GM12878 (cell line): Measurements from ENCODE around the gene RNASEH2A. TPM values are rescaled to one million over a fixed set of nuclear protein-coding genes. Genes with fewer than 3 reads are reported as not detected.

Experiments used
- ATAC-seq: fragments of 200-7000 bp; cut with Tn5 transposase; 3 replicates; pipeline ENCODE4 v1.9.1; 2020; ENCODE audit warnings: mild to moderate bottlenecking, moderate library complexity
- BruUV-seq: library from RNA; stranded (reverse); fragments of 400-500 nt; replicated peaks from 2 replicates; lab custom pipeline; 2021; lab: Mats Ljungman, UMichigan
- CTCF ChIA-PET: fragments of 300-600 bp; sonication (Branson Sonifier 250); formaldehyde crosslinking; extraction: SDS; loops from one replicate; lab custom pipeline; 2021; ENCODE audit warnings: inconsistent platforms; lab: Yijun Ruan, JAX
- POLR2A ChIA-PET: fragments of 350-600 bp; formaldehyde crosslinking; extraction: SDS; loops from one replicate; lab custom pipeline; 2021; ENCODE audit warnings: inconsistent platforms; lab: Charles Lee
- RAD21 ChIA-PET: fragments of 300-600 bp; sonication (Branson Sonifier 250); formaldehyde crosslinking; loops from one replicate; lab custom pipeline; 2023; ENCODE audit warnings: antibody characterized with exemption; ENCODE audit not compliant: unreplicated experiment; lab: Charles Lee
- SMC1A ChIA-PET: fragments of 300-600 bp; sonication (Branson Sonifier 250); formaldehyde crosslinking; loops from one replicate; lab custom pipeline; 2023; ENCODE audit not compliant: unreplicated experiment, uncharacterized antibody; lab: Charles Lee
- DNase-seq: peaks from one replicate; pipeline ENCODE4 v3.0.0-alpha.2; 2011; ENCODE audit warnings: low read depth, low spot score
- FAIRE-seq: peaks from 3 replicates; lab custom pipeline; 2011; peaks lifted over from hg19 to GRCh38; lab: Jason Lieb, UNC
- H2AFZ ChIP-seq: 2 replicates; pipeline ENCODE4 v1.6.0; 2011; ENCODE audit warnings: low read depth, low read length, control low read depth; ENCODE audit not compliant: control insufficient read depth
- H3K27ac ChIP-seq: 2 replicates; pipeline ENCODE4 v1.5.1; 2011; ENCODE audit warnings: control low read depth; ENCODE audit not compliant: control insufficient read depth, insufficient read depth
- H3K27me3 ChIP-seq, 2 experiments: replicated peaks in 1 of 2; 2 replicates each; pipeline versions ENCODE4 v1.6.0 to v1.6.1; 2011; ENCODE audit warnings: low read length in 1 of 2; ENCODE audit not compliant: control insufficient read depth in 2 of 2, insufficient read depth in 2 of 2
- H3K36me3 ChIP-seq, 2 experiments: 2 replicates each; pipeline ENCODE4 v1.5.1; 2011; ENCODE audit warnings: low read length in 1 of 2; ENCODE audit not compliant: control insufficient read depth in 2 of 2, insufficient read depth in 2 of 2
- H3K4me1 ChIP-seq: 2 replicates; pipeline ENCODE4 v1.6.1; 2011; ENCODE audit warnings: mild to moderate bottlenecking, low read length, moderate library complexity, mixed read lengths; ENCODE audit not compliant: control insufficient read depth, insufficient read depth
- H3K4me2 ChIP-seq: 2 replicates; pipeline ENCODE4 v1.6.0; 2011; ENCODE audit warnings: control low read depth; ENCODE audit not compliant: control insufficient read depth, insufficient read depth
- H3K4me3 ChIP-seq: fragments of 200-600 bp; sonication (generic); 2 replicates; pipeline ENCODE4 v1.5.1; 2016
- H3K79me2 ChIP-seq: 2 replicates; pipeline ENCODE4 v1.6.0; 2011; ENCODE audit warnings: low read length; ENCODE audit not compliant: control insufficient read depth, insufficient read depth
- H3K9ac ChIP-seq: 2 replicates; pipeline ENCODE4 v1.8.0; 2011; ENCODE audit warnings: low read length, control low read depth, mixed read lengths; ENCODE audit not compliant: control insufficient read depth, insufficient read depth
- H3K9me3 ChIP-seq: replicated peaks from 3 replicates; pipeline ENCODE4 v1.5.1; 2011; ENCODE audit warnings: mild to moderate bottlenecking, low read length; ENCODE audit not compliant: control insufficient read depth, insufficient read depth
- H4K20me1 ChIP-seq: 2 replicates; pipeline ENCODE4 v1.6.0; 2011; ENCODE audit not compliant: control insufficient read depth, insufficient read depth
- BCL11A ChIP-seq: IDR thresholded peaks from 2 replicates; pipeline ENCODE4 v1.6.1; 2011; ENCODE audit warnings: low read depth, low read length
- MTA2 ChIP-seq: fragments of 450-650 bp; IDR thresholded peaks from 2 replicates; pipeline ENCODE4 v1.6.1; 2016; ENCODE audit warnings: low read depth, mild to moderate bottlenecking, moderate library complexity
- NFXL1 ChIP-seq: fragments of 450-650 bp; IDR thresholded peaks from 2 replicates; pipeline ENCODE4 v1.6.1; 2017; ENCODE audit warnings: antibody characterized with exemption, mild to moderate bottlenecking, borderline replicate concordance
- RBBP5 ChIP-seq: fragments of 200-600 bp; sonication (generic); conservative IDR thresholded peaks from 2 replicates; pipeline ENCODE4 v1.6.1; 2016
- ZNF217 ChIP-seq: fragments of 450-650 bp; IDR thresholded peaks from 2 replicates; pipeline ENCODE4 v1.6.1; 2017; ENCODE audit warnings: antibody characterized with exemption, mild to moderate bottlenecking
- ZZZ3 ChIP-seq: IDR thresholded peaks from 2 replicates; pipeline ENCODE4 v1.6.1; 2011; ENCODE audit warnings: low read depth; ENCODE audit not compliant: control insufficient read depth, insufficient read length
- WGBS: methylation state at CpG from one replicate; pipeline ENCODE4 v1.1.6; 2016; ENCODE audit warnings: low lambda C conversion rate; ENCODE audit not compliant: insufficient replicate concordance, insufficient coverage; ENCODE audit errors: missing lambda C conversion rate; 5-methylcytosine and 5-hydroxymethylcytosine counted together
- in situ Hi-C: fragments of 300-500 bp; cut with MboI; formaldehyde crosslinking; loops from 9 replicates; pipeline ENCODE4 v1.14.3; 2018; ENCODE audit warnings: mixed read lengths
- intact Hi-C: fragments of 100-400 bp; cut with micrococcal nuclease; formaldehyde crosslinking; loops from one replicate; pipeline ENCODE4 v1.14.2; 2022; ENCODE audit not compliant: unreplicated experiment
- polyA plus RNA-seq, 11 experiments: library from polyadenylated mRNA; depleted of rRNA in 4 of 11; unstranded in 6 of 11; stranded (reverse) in 5 of 11; fragments of >200 nt; fragmentation: Nextera tagmentation in 4 of 11; fragmentation: Illumina TruSeq in 1 of 11; extraction: Ambion mirVana in 4 of 11; extraction: Trizol in 1 of 11; gene quantifications; 1 replicate in 1 of 11; 2 replicates in 10 of 11; pipeline versions ENCODE4 v1.2.1 to v1.2.3, GENCODE V29; 2011 to 2016; ENCODE audit warnings: inconsistent platforms in 2 of 11, missing spikeins in 2 of 11, low read depth in 1 of 11
- total RNA-seq, 4 experiments: library from RNA; depleted of rRNA in 3 of 4; stranded (reverse); fragments of >200 nt in 3 of 4; fragmentation: Illumina TruSeq in 1 of 4; extraction: Trizol in 1 of 4; gene quantifications; 2 replicates each; pipeline versions ENCODE4 v1.2.1 to v1.2.3, GENCODE V29; 2013 to 2021
- TF ChIP-seq, protein P1 (sequence below): IDR thresholded peaks from 2 replicates; pipeline ENCODE4 v1.6.1; 2011; ENCODE audit warnings: borderline replicate concordance, low read depth, mild to moderate bottlenecking, moderate library complexity, low read length; ENCODE audit not compliant: insufficient read depth, poor library complexity, severe bottlenecking
- TF ChIP-seq, protein P2 (sequence below): IDR thresholded peaks from 2 replicates; pipeline ENCODE4 v1.6.1; 2012; ENCODE audit warnings: low read depth, low read length, improper control_type of control experiment
- TF ChIP-seq, protein P3 (sequence below): fragments of 450-650 bp; IDR thresholded peaks from 2 replicates; pipeline ENCODE4 v1.6.1; 2017; ENCODE audit warnings: antibody characterized with exemption, mild to moderate bottlenecking, moderate library complexity

Gene RNASEH2A
- total and polyA plus RNA-seq, 10 of the 15 experiments (the other 5 are each of a cell fraction or from before 2014, with no cell fraction given) = 17.4 to 103 (median 40.4) TPM

GRCh38 chr19:12856653-12857052 lies 50.3 kb downstream of the RNASEH2A start:
- TF ChIP-seq, protein P1, sequence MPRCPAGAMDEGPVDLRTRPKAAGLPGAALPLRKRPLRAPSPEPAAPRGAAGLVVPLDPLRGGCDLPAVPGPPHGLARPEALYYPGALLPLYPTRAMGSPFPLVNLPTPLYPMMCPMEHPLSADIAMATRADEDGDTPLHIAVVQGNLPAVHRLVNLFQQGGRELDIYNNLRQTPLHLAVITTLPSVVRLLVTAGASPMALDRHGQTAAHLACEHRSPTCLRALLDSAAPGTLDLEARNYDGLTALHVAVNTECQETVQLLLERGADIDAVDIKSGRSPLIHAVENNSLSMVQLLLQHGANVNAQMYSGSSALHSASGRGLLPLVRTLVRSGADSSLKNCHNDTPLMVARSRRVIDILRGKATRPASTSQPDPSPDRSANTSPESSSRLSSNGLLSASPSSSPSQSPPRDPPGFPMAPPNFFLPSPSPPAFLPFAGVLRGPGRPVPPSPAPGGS = peak; percentile 17
- TF ChIP-seq RBBP5 = no peak
- TF ChIP-seq, all 136 proteins: peak for 1
- in situ Hi-C loops = no loop called here
- ChIA-PET RAD21 (no interaction called here), CTCF (interaction anchor here (0.8 to 1.4 kb wide), 2 partner anchors 9 to 10 kb away, joined by 3 to 6 read pairs; no protein-coding TSS in a partner anchor), POLR2A (no interaction called here), SMC1A (no interaction called here)
- Histone ChIP-seq H3K4me3 (no peak overlapping the region), H3K79me2 (no peaks in the 10 kb centered on the region), H3K4me1 (no peaks in the 10 kb centered on the region), H3K9ac (no peak overlapping the region), H2AFZ (no peak overlapping the region), H3K9me3 (no peaks in the 10 kb centered on the region), H3K27ac (no peak overlapping the region), H3K4me2 (no peak overlapping the region), H4K20me1 (no peaks in the 10 kb centered on the region), H3K27me3 (no peaks in the 10 kb centered on the region), H3K36me3 (no peaks in the 10 kb centered on the region)
- DNase-seq (no peak), FAIRE-seq (no peak), ATAC-seq (no peak)
- BruUV-seq = no TSS peak
- 2% methylated on average over 1 of the region's 1 CpG for WGBS
- intact Hi-C loops = no loop called here

DNA sequence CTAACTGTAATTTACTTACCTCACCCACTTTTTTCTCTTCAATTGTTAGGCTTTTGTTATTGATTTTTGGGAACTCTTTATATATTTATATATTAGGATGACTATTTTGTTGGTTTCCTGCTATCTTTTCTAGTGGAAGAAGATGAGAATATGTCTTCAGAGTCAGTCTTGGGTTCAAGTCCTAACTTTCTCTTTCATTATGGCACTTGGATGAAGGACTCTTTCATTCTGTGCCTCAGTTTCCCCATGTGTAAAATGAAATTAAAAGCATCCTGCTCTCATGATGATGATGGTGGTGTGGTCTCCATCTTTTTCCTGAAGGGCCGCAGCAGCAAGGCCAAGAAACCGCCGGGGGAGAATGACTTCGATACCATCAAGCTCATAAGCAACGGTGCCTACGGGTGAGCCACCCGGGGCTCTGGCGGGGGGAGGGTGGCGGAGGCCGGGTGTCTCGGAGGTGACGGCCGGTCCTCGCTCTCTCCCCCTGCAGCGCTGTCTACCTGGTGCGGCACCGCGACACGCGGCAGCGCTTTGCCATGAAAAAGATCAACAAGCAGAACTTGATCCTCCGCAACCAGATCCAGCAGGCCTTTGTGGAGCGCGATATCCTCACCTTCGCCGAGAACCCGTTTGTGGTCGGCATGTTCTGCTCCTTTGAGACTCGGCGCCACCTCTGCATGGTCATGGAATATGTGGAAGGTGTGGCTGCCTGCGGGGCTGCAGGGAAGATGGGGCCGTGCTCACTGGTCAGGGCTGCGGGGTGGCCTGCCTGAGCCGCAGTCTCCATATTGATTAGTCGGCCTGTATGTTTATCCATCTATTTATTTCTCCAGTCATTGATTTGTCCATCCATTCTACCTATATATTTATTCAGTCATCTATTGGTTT lies 51.9 kb downstream of the RNASEH2A start:
- Histone ChIP-seq H3K27ac (no peak overlapping the region), H3K9ac (no peak overlapping the region), H2AFZ (no peak overlapping the region), H3K79me2 (no peaks in the 10 kb centered on the region), H3K4me2 (no peak overlapping the region), H3K27me3 (no peaks in the 10 kb centered on the region), H3K4me3 (no peak overlapping the region), H3K4me1 (no peaks in the 10 kb centered on the region; the same call in 1 of the 2 replicates), H4K20me1 (no peaks in the 10 kb centered on the region), H3K36me3 (no peaks in the 10 kb centered on the region), H3K9me3 (no peaks in the 10 kb centered on the region)
- FAIRE-seq (no peak), DNase-seq (no peak), ATAC-seq (no peak)
- POLR2A ChIA-PET = no interaction called here
- 82% methylated on average over 35 of the region's 35 CpGs for WGBS
- SMC1A ChIA-PET = no interaction called here
- in situ Hi-C loops (no loop called here), intact Hi-C loops (no loop called here)
- RAD21 ChIA-PET = no interaction called here
- no TSS peak for BruUV-seq
- CTCF ChIA-PET = interaction anchor here (0.9 kb wide), 1 partner anchor 10 kb away, joined by 4 read pairs; no protein-coding TSS in a partner anchor
- TF ChIP-seq, protein P2, sequence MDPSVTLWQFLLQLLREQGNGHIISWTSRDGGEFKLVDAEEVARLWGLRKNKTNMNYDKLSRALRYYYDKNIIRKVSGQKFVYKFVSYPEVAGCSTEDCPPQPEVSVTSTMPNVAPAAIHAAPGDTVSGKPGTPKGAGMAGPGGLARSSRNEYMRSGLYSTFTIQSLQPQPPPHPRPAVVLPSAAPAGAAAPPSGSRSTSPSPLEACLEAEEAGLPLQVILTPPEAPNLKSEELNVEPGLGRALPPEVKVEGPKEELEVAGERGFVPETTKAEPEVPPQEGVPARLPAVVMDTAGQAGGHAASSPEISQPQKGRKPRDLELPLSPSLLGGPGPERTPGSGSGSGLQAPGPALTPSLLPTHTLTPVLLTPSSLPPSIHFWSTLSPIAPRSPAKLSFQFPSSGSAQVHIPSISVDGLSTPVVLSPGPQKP = no peak
- TF ChIP-seq, protein P3, sequence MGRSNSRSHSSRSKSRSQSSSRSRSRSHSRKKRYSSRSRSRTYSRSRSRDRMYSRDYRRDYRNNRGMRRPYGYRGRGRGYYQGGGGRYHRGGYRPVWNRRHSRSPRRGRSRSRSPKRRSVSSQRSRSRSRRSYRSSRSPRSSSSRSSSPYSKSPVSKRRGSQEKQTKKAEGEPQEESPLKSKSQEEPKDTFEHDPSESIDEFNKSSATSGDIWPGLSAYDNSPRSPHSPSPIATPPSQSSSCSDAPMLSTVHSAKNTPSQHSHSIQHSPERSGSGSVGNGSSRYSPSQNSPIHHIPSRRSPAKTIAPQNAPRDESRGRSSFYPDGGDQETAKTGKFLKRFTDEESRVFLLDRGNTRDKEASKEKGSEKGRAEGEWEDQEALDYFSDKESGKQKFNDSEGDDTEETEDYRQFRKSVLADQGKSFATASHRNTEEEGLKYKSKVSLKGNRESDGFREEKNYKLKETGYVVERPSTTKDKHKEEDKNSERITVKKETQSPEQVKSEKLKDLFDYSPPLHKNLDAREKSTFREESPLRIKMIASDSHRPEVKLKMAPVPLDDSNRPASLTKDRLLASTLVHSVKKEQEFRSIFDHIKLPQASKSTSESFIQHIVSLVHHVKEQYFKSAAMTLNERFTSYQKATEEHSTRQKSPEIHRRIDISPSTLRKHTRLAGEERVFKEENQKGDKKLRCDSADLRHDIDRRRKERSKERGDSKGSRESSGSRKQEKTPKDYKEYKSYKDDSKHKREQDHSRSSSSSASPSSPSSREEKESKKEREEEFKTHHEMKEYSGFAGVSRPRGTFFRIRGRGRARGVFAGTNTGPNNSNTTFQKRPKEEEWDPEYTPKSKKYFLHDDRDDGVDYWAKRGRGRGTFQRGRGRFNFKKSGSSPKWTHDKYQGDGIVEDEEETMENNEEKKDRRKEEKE = no peak
- TF ChIP-seq BCL11A (no peak), MTA2 (no peak), ZZZ3 (no peak), NFXL1 (no peak), ZNF217 (no peak)
